Cardiac muscle cell (in vitro differentiated cells and primary cell): Measurements from ENCODE around the gene FAM193A. TPM values are rescaled to one million over a fixed set of nuclear protein-coding genes. Genes with fewer than 3 reads are reported as not detected.

Source experiments
- DNase-seq, 2 donors: peaks; one replicate each; pipeline versions ENCODE4 v3.0.0 to v3.0.0-alpha.2; 2010 to 2017; ENCODE audit warnings: low read depth in 1 of 2, low spot score in 1 of 2
- H3K27ac ChIP-seq: fragments of 200-600 bp; sonication (generic); 2 replicates; pipeline ENCODE4 v1.5.1; 2016
- H3K27me3 ChIP-seq: fragments of 200-600 bp; sonication (generic); 2 replicates; pipeline ENCODE4 v1.6.0; 2016; ENCODE audit warnings: control low read depth
- H3K36me3 ChIP-seq: fragments of 200-600 bp; sonication (generic); 2 replicates; pipeline ENCODE4 v1.5.1; 2016; ENCODE audit warnings: control low read depth
- H3K4me1 ChIP-seq: fragments of 200-600 bp; sonication (generic); 2 replicates; pipeline ENCODE4 v1.8.1; 2017; ENCODE audit warnings: low read depth, mild to moderate bottlenecking, mixed run types
- H3K4me3 ChIP-seq: fragments of 200-600 bp; sonication (generic); 2 replicates; pipeline ENCODE4 v1.5.1; 2016; ENCODE audit warnings: mild to moderate bottlenecking
- H3K9me3 ChIP-seq: fragments of 200-600 bp; sonication (generic); 2 replicates; pipeline ENCODE4 v1.5.1; 2017; ENCODE audit warnings: low read depth, mild to moderate bottlenecking, control low read depth
- polyA plus RNA-seq: library from polyadenylated mRNA; unstranded; fragments of >200 nt; fragmentation: Nextera tagmentation; extraction: Ambion mirVana; gene quantifications from 2 replicates; pipeline ENCODE4 v1.2.1, GENCODE V29; 2016
- total RNA-seq: library from RNA; depleted of rRNA; stranded (reverse); fragments of >200 nt; gene quantifications from 2 replicates; pipeline ENCODE4 v1.2.3, GENCODE V29; 2016
- TF ChIP-seq, protein P1 (sequence below): IDR thresholded peaks from 2 replicates; pipeline ENCODE4 v1.5.1; 2012; ENCODE audit warnings: low read depth, mild to moderate bottlenecking, low read length

Gene FAM193A
- total and polyA plus RNA-seq, 2 experiments from 2014 or later: 12.0 to 34.0 TPM

DNA sequence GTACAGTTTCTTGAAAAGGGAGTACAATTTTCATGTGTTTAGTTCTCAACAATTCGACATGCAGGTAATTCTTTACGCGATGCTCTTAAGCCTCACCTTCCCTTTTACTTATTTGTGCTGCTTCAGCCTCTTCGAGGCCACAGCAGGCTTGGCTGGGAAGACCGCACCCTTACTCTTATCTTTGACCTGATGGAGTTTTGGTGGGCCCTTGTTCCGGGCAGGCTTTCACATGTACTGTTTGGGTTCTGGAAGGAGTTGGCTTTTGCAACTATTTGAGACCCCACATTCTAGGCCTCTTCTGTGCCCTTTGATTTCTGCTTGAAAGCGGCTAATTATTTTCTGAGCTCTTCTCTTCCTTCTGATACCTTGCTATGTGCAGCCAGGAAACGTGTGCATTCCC lies 60.2 kb downstream of the FAM193A start:
- no peaks in the 10 kb centered on the region for H3K36me3 ChIP-seq
- peak overlapping the region; percentile 54 for H3K27ac ChIP-seq
- no peak for DNase-seq
- no peaks in the 10 kb centered on the region for H3K27me3 ChIP-seq
- TF ChIP-seq, protein P1, sequence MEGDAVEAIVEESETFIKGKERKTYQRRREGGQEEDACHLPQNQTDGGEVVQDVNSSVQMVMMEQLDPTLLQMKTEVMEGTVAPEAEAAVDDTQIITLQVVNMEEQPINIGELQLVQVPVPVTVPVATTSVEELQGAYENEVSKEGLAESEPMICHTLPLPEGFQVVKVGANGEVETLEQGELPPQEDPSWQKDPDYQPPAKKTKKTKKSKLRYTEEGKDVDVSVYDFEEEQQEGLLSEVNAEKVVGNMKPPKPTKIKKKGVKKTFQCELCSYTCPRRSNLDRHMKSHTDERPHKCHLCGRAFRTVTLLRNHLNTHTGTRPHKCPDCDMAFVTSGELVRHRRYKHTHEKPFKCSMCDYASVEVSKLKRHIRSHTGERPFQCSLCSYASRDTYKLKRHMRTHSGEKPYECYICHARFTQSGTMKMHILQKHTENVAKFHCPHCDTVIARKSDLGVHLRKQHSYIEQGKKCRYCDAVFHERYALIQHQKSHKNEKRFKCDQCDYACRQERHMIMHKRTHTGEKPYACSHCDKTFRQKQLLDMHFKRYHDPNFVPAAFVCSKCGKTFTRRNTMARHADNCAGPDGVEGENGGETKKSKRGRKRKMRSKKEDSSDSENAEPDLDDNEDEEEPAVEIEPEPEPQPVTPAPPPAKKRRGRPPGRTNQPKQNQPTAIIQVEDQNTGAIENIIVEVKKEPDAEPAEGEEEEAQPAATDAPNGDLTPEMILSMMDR: no peak
- no peak overlapping the region for H3K4me3 ChIP-seq
- H3K4me1 ChIP-seq: peaks cover 32% of the 10 kb centered on the region
- H3K9me3 ChIP-seq: no peaks in the 10 kb centered on the region

DNA sequence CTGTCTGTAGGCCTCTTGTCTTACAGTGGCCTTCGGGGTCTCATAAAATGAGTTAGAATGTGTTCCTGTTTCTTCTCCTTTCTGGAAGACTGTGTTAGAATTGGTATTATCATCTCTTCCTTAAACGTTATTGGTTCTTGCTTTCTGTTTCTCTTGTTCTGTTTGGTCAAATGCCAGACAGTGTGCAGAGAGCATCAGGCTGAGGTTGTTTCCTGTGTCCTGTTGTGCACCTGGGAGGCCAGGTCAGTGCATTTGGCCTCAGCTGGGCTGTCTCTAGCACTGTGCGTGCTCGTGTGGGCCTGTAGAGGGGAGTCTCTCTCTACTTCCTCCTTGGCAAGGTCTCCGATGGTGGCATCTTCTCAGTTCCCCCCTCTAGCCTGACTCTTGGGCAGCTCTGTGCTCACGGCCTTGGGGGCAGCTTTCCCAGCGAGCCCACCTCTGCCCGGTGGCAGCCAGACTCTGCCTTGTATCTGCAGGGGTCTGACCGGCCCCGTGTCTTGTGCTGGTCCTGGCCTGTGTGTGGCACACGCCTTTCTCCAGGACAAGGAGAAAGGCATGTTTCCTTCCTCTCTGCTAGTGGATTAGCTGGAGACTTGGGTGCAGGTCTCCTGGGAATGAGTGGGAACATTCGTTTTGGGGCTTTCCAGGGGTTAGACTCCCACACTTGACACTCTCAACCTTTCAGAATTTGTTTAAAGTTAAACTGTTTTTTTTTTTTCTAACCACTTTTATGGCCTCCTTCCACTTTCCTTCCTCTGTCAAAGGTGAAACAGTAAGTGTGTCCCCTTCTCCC lies 62.3 kb downstream of the FAM193A start:
- peak in 1 of 2 donors; percentile 65 for DNase-seq
- Histone ChIP-seq H3K4me1 (peaks cover 22% of the 10 kb centered on the region), H3K36me3 (no peaks in the 10 kb centered on the region), H3K27me3 (no peaks in the 10 kb centered on the region), H3K9me3 (no peaks in the 10 kb centered on the region), H3K4me3 (no peak overlapping the region), H3K27ac (peak overlapping the region; percentile 72)
- TF ChIP-seq, protein P1: peak; percentile 22

DNA sequence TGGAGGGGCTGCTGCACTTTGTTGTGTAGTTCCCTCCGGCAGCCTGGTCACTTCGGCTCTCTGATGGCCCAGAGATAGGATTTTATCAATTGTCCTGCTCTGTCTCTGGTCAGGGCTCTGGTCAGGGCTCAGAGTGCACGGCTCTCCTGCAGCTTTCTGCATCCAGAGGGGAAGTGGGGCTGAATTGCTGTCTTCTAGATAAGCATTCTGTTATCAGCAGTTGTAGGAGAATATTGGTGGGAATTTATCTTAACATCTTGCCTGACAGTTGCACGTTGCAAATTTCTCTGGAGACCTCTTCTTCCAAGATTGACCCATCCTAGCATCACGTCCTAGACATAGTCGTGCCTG lies 62.8 kb downstream of the FAM193A start:
- Histone ChIP-seq H3K9me3 (no peaks in the 10 kb centered on the region), H3K27ac (peak overlapping the region; percentile 72)

DNA sequence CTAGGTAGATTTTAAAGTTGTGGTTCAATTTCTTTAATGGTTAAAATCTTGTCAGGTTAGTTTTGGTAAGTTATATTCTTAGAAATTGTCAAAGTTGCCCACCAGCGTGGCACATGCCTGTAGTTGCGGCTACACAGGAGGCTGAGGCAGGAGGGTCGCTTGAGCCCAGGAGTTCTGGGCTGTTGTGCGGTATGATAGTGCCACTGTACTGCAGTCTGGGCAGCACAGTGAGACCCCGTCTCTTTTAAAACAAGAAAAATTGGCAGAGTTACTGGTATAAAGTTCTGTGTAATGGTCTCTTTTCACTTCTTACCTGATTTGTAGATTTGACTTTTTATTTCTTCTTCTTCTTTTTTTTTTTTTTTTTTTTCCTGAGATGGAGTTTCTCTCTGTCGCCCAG lies 64.4 kb downstream of the FAM193A start:
- peaks cover 22% of the 10 kb centered on the region for H3K4me1 ChIP-seq
- TF ChIP-seq, protein P1: no peak
- no peaks in the 10 kb centered on the region for H3K9me3 ChIP-seq
- no peak overlapping the region for H3K4me3 ChIP-seq
- no peak overlapping the region for H3K27ac ChIP-seq
- no peak for DNase-seq
- H3K36me3 ChIP-seq: no peaks in the 10 kb centered on the region
- H3K27me3 ChIP-seq: no peaks in the 10 kb centered on the region

More for the DNA sequence above, 62.8 kb downstream of the FAM193A start:
- no peak for DNase-seq
- TF ChIP-seq, protein P1: no peak
- Histone ChIP-seq H3K36me3 (no peaks in the 10 kb centered on the region), H3K27me3 (no peaks in the 10 kb centered on the region), H3K4me1 (peaks cover 22% of the 10 kb centered on the region), H3K4me3 (no peak overlapping the region)

DNA sequence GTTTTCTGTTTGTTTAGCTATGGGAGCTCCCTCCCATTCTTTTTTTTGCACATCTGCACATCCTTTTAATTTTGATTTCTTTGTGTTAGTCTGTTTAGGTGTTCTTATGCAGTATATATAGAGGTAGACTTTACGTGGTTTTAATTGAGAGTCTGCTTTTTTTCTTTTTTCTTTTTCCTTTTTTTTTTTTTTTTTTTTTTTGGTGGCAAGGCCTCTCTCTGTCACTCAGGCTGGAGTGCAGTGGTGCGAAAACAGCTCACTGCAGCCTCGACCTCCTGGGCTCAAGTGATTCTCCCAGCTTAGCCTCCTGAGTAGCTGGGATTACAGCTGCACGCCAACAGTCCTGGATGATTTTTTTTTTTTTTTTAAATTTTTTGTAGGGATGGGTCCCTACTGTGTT lies 68.2 kb downstream of the FAM193A start:
- no peaks in the 10 kb centered on the region for H3K27me3 ChIP-seq
- no peak overlapping the region for H3K4me3 ChIP-seq
- H3K9me3 ChIP-seq: no peaks in the 10 kb centered on the region
- H3K36me3 ChIP-seq: no peaks in the 10 kb centered on the region
- H3K27ac ChIP-seq: no peak overlapping the region
- H3K4me1 ChIP-seq: peaks cover 9% of the 10 kb centered on the region
- no peak for DNase-seq
- TF ChIP-seq, protein P1: no peak
